Measurements from ENCODE around the gene ERBB4.

Gene ERBB4

DNA sequence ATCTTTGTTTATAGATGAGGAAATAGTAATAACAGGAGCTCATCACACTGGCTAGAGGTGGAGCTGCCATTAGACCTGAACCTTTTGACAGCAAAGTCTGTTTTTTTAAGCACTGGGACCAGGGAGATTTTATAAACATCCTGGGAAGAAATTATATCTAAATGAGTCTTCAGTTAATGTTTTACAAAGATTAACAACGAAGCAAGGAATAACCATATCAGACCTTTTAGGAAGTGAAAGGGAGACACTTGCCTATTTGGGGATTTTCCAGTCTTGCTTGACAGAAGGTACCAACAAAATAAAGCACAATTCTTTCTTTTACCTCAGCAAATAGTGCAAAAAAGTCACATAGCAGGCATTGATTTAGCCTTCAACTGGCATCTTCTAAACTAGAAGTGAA is 1205.2 kb downstream of the ERBB4 start:
- H3K36me3 ChIP-seq (ENCODE audit: control insufficient read depth, insufficient read depth, low read length): no peaks in the 10 kb centered on the region
- no peak overlapping the region for H3K27ac ChIP-seq
- H3K4me2 ChIP-seq (ENCODE audit: low read length): no peak overlapping the region
- H3K9me3 ChIP-seq (ENCODE audit: control insufficient read depth, low read length): no peaks in the 10 kb centered on the region
- H3K4me1 ChIP-seq: no peaks in the 10 kb centered on the region
- no peak for TF ChIP-seq CTCF (IDR thresholded peaks at IDR 0.05)
- H3K79me2 ChIP-seq: no peaks in the 10 kb centered on the region
- H3K4me3 ChIP-seq (ENCODE audit: low read depth, low read length): no peak overlapping the region
- H3K9ac ChIP-seq: no peak overlapping the region
- H2AFZ ChIP-seq: peak overlapping the region; percentile 30
- H3K27me3 ChIP-seq (ENCODE audit: control insufficient read depth, insufficient read depth, low read length): no peaks in the 10 kb centered on the region

GRCh38 chr2:211331736-211332135 is 1206.9 kb downstream of the ERBB4 start:
- no peak for TF ChIP-seq CTCF (IDR thresholded peaks at IDR 0.05)
- H3K27ac ChIP-seq: no peak overlapping the region
- no peak overlapping the region for H3K4me2 ChIP-seq (ENCODE audit: low read length)
- no peaks in the 10 kb centered on the region for H3K4me1 ChIP-seq
- H3K9ac ChIP-seq: no peak overlapping the region
- no peaks in the 10 kb centered on the region for H3K27me3 ChIP-seq (ENCODE audit: control insufficient read depth, insufficient read depth, low read length)
- H3K79me2 ChIP-seq: no peaks in the 10 kb centered on the region
- H3K9me3 ChIP-seq (ENCODE audit: control insufficient read depth, low read length): no peaks in the 10 kb centered on the region
- no peak overlapping the region for H2AFZ ChIP-seq
- no peak overlapping the region for H3K4me3 ChIP-seq (ENCODE audit: low read depth, low read length)
- no peaks in the 10 kb centered on the region for H3K36me3 ChIP-seq (ENCODE audit: control insufficient read depth, insufficient read depth, low read length)

- Histone ChIP-seq H3K27ac (no peak overlapping the region), H3K79me2 (no peaks in the 10 kb centered on the region), H3K4me1 (no peaks in the 10 kb centered on the region), H3K27me3 (ENCODE audit: control insufficient read depth, insufficient read depth, low read length) (no peaks in the 10 kb centered on the region), H2AFZ (no peak overlapping the region), H3K4me3 (ENCODE audit: low read depth, low read length) (no peak overlapping the region), H3K9me3 (ENCODE audit: control insufficient read depth, low read length) (no peaks in the 10 kb centered on the region), H3K9ac (no peak overlapping the region), H3K4me2 (ENCODE audit: low read length) (no peak overlapping the region), H3K36me3 (ENCODE audit: control insufficient read depth, insufficient read depth, low read length) (no peaks in the 10 kb centered on the region)
- TF ChIP-seq CTCF (IDR thresholded peaks at IDR 0.05): no peak
Observed at GRCh38 chr2:211329882-211330281, 1208.7 kb downstream of the ERBB4 start.

- H3K9me3 ChIP-seq (ENCODE audit: control insufficient read depth, low read length): no peaks in the 10 kb centered on the region
- no peak overlapping the region for H3K9ac ChIP-seq
- H3K4me1 ChIP-seq: no peaks in the 10 kb centered on the region
- TF ChIP-seq CTCF (IDR thresholded peaks at IDR 0.05): no peak
- no peak overlapping the region for H3K4me2 ChIP-seq (ENCODE audit: low read length)
- H3K27ac ChIP-seq: no peak overlapping the region
- no peaks in the 10 kb centered on the region for H3K36me3 ChIP-seq (ENCODE audit: control insufficient read depth, insufficient read depth, low read length)
- H3K79me2 ChIP-seq: no peaks in the 10 kb centered on the region
- no peaks in the 10 kb centered on the region for H3K27me3 ChIP-seq (ENCODE audit: control insufficient read depth, insufficient read depth, low read length)
- no peak overlapping the region for H3K4me3 ChIP-seq (ENCODE audit: low read depth, low read length)
- H2AFZ ChIP-seq: no peak overlapping the region
Observed at GRCh38 chr2:211329421-211329820, 1209.2 kb downstream of the ERBB4 start.

GRCh38 chr2:211328126-211328525 is 1210.5 kb downstream of the ERBB4 start:
- H3K4me3 ChIP-seq (ENCODE audit: low read depth, low read length): no peak overlapping the region
- no peak overlapping the region for H2AFZ ChIP-seq
- no peaks in the 10 kb centered on the region for H3K79me2 ChIP-seq
- H3K4me1 ChIP-seq: no peaks in the 10 kb centered on the region
- H3K27me3 ChIP-seq (ENCODE audit: control insufficient read depth, insufficient read depth, low read length): no peaks in the 10 kb centered on the region
- H3K36me3 ChIP-seq (ENCODE audit: control insufficient read depth, insufficient read depth, low read length): no peaks in the 10 kb centered on the region
- no peak overlapping the region for H3K9ac ChIP-seq
- H3K9me3 ChIP-seq (ENCODE audit: control insufficient read depth, low read length): no peaks in the 10 kb centered on the region
- TF ChIP-seq CTCF (IDR thresholded peaks at IDR 0.05): no peak
- H3K4me2 ChIP-seq (ENCODE audit: low read length): no peak overlapping the region
- no peak overlapping the region for H3K27ac ChIP-seq
